Activated T-cell treated with anti-CD3 and anti-CD28 coated beads, Interleukin-2, amount 50 U/mL, for 24 hours (primary cell): Measurements from ENCODE around the gene A4GNT.
"Not testable (repeated sequence)": the region's sequence is repeated elsewhere in the genome, so short reads cannot be mapped to it uniquely, and the experiment has no call there.

ENCODE experiments used
- DNase-seq: peaks from one replicate; pipeline ENCODE4 v3.0.0-alpha.2; 2020
- H3K27ac Mint-ChIP-seq: 2 replicates; pipeline ENCODE4 v1.8.0; 2020; ENCODE audit warnings: mild to moderate bottlenecking, mixed read lengths
- H3K27me3 Mint-ChIP-seq: 2 replicates; pipeline ENCODE4 v1.8.0; 2020; ENCODE audit warnings: mixed read lengths
- H3K36me3 Mint-ChIP-seq: 2 replicates; pipeline ENCODE4 v1.8.0; 2020; ENCODE audit warnings: low read depth, mixed read lengths
- H3K4me1 Mint-ChIP-seq: 2 replicates; pipeline ENCODE4 v1.8.0; 2020; ENCODE audit warnings: low read depth, mixed read lengths
- H3K4me3 Mint-ChIP-seq: 2 replicates; pipeline ENCODE4 v1.8.0; 2020; ENCODE audit warnings: mild to moderate bottlenecking, moderate library complexity, mixed read lengths
- H3K9me3 Mint-ChIP-seq: 2 replicates; pipeline ENCODE4 v1.8.0; 2020; ENCODE audit warnings: mixed read lengths

A4GNT gene

DNA sequence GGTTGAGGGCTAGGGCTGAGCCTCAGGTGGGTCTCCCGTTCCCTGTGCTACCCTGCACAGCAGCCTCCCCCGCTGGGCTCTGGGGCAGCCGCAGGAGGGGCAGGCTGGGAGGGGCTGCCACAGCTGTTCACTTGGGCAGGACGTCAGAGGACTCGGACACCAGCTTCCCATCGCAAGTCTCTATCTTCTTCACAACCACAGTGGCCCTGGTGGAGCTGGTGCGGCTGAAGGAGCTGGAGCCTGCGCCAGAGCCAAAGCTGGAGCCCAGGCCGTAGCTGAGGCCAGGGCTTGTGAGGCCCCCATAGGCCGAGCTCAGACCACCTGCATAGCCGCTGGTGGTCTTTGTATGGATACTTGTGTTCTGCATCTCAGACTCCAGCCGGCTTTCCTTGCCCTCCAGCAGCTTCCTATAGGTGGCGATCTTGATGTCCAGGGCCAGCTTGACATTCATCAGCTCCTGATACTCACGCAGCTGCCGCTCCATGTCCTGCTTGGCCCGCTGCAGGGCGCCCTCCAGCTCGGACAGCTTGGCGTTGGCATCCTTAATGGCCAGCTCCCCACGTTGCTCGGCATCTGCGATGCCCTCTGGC is 30.7 kb downstream of the A4GNT start:
- H3K36me3 Mint-ChIP-seq, H3K27me3 Mint-ChIP-seq, H3K27ac Mint-ChIP-seq, H3K4me3 Mint-ChIP-seq, H3K9me3 Mint-ChIP-seq, DNase-seq, H3K4me1 Mint-ChIP-seq: not testable (repeated sequence)

DNA sequence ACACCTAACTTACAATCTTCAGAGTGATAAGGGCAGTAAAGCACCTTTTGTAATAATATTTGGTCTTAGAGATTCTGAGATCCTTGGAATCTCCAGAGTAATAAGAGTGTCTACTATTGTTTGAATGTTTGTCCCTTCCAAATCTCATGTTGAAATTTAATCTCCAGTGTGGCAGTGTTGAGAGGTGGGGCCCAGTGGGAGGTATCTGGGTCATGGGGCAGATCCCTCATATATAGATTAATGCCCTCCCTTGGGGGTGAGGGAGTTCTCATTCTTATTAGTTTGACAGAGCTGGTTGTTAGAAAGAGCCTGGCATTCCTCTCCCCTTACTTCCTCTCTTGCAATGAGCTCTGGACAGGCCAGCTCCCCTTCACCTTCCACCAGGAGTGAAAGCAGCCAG is 32.8 kb downstream of the A4GNT start:
- DNase-seq, result no peak

DNA sequence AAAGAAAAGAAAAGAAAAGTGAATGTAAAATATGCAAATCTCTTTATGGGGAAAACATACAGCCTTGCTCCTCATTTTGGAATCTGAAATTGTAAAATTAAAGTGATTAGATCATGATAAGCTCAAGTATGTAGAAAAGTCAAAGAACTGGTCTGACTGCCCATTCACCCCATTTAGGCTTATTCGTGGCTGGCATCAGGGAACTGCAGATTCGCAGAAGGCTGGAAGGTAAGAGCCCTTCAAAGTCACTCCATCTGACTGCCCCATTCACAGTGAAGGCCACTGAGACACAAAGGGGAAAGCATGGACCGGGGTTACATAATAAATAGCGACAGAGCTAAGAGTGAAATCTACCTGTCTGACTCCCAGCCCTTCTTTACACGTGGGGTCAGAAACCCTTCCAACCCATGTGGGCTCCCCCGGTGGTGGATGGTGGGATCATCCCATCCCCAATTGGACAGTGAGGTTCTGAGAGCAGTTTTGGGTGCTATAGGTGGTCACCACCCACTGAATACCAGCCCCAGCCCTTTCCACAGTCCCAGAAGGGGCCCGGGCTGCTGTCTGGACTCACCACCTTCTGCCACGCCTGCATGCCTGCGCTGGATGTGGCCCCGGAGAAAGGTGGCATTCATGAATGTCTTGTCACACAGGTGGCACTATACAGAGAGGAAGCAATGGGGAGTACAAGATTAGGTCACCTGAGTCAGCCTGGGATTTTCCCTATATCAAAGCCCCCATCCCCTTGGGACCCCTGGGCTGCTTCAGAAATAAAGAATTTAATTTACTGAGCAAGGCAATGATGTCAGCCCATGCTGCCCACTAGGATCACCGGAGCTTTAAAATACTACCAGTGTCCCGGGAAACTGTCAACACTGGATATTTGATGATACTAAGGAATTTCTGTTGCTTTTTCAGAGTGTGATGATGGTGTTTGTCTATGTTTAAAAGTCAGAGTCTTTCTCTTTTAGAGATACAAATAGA is 34.7 kb downstream of the A4GNT start:
- no peak overlapping the region for H3K4me3 Mint-ChIP-seq

More for the DNA sequence above, 32.8 kb downstream of the A4GNT start:
- Mint-ChIP-seq H3K4me1 (no peaks in the 10 kb centered on the region), H3K27me3 (peaks cover 14% of the 10 kb centered on the region), H3K36me3 (no peaks in the 10 kb centered on the region), H3K9me3 (no peaks in the 10 kb centered on the region), H3K4me3 (no peak overlapping the region), H3K27ac (no peak overlapping the region)

DNA sequence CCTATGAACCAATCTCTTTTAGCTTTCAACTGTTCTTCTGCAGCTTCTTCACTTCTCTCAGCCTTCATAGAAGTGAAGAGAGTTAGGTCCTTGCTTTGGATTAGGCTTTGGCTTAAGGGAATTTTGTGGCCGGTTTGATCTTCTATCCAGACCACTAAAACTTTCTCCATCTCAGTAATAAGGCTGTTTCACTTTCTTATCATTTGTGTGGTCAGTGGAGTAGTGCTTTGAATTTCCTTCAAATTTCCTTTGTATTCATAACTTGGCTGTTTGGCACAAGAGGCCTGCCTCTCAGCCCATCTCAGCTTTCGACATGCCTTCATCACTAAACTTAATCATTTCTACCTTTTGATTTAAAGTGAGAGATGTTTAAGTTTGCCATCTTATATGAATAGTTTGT is 38.5 kb downstream of the A4GNT start:
- peaks cover 15% of the 10 kb centered on the region for H3K27me3 Mint-ChIP-seq
- H3K4me3 Mint-ChIP-seq, result no peak overlapping the region
- no peak for DNase-seq
- H3K9me3 Mint-ChIP-seq, result no peaks in the 10 kb centered on the region
- no peaks in the 10 kb centered on the region for H3K36me3 Mint-ChIP-seq
- H3K27ac Mint-ChIP-seq, result no peak overlapping the region
- no peaks in the 10 kb centered on the region for H3K4me1 Mint-ChIP-seq

More for the DNA sequence above, 34.7 kb downstream of the A4GNT start:
- no peaks in the 10 kb centered on the region for H3K36me3 Mint-ChIP-seq
- H3K4me1 Mint-ChIP-seq, result no peaks in the 10 kb centered on the region
- H3K9me3 Mint-ChIP-seq, result no peaks in the 10 kb centered on the region
- DNase-seq, result no peak
- peaks cover 14% of the 10 kb centered on the region for H3K27me3 Mint-ChIP-seq
- H3K27ac Mint-ChIP-seq, result no peak overlapping the region

DNA sequence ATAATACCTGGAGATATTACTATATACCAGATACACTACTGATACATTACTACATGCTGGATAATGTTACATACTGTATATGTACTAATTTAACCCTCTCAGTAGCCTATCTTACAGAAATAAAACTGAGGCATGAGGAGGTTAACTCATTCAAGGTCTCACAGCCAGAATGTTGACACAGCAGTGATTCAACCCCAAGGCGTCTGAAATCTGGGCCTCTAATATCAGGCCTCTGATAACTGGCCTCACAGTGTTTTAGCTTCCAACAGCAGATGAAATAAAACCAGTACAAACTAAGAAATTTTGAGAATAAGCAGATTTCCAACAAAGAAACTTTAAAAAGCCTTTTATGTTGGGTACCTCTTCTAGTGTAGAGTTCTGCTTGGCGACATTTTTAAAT is 40.2 kb downstream of the A4GNT start:
- H3K4me1 Mint-ChIP-seq, result no peaks in the 10 kb centered on the region
- no peaks in the 10 kb centered on the region for H3K36me3 Mint-ChIP-seq
- DNase-seq, result no peak
- no peaks in the 10 kb centered on the region for H3K9me3 Mint-ChIP-seq
- H3K27ac Mint-ChIP-seq, result no peak overlapping the region
- H3K27me3 Mint-ChIP-seq, result peaks cover 16% of the 10 kb centered on the region
- H3K4me3 Mint-ChIP-seq, result no peak overlapping the region

DNA sequence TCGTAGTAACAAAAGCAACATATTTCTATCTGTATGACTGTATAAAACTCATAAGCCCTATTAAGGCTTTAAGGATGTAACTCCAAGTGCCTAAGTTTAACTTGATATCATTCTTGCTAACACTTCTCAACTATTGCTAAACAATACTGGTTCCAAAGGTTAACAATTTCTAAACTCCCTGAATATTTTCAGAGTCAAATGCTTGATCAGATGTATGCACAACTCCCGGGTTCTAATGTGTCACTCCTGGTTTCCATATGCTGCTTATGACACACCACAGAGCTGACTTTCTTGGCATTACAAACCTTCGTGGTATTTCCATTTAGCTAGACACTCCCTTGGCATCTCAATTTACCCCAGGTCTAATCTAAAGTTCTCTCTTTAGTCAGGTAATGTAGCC is 43.1 kb downstream of the A4GNT start:
- Mint-ChIP-seq H3K27me3 (peaks cover 16% of the 10 kb centered on the region), H3K4me1 (no peaks in the 10 kb centered on the region), H3K4me3 (no peak overlapping the region), H3K27ac (no peak overlapping the region), H3K9me3 (no peaks in the 10 kb centered on the region), H3K36me3 (no peaks in the 10 kb centered on the region)
- DNase-seq, result no peak

DNA sequence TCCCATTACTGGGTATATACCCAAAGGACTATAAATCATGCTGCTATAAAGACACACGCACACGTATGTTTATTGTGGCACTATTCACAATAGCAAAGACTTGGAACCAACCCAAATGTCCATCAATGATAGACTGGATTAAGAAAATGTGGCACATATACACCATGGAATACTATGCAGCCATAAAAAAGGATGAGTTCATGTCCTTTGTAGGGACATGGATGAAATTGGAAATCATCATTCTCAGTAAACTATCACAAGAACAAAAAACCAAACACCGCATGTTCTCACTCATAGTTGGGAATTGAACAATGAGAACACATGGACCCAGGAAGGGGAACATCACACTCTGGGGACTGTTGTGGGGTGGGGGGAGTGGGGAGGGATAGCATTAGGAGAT is 46.4 kb downstream of the A4GNT start:
- not testable (repeated sequence) for DNase-seq, H3K4me3 Mint-ChIP-seq, H3K36me3 Mint-ChIP-seq, H3K27ac Mint-ChIP-seq, H3K9me3 Mint-ChIP-seq
- Mint-ChIP-seq H3K4me1 (peaks cover 20% of the 10 kb centered on the region), H3K27me3 (peaks cover 27% of the 10 kb centered on the region)

DNA sequence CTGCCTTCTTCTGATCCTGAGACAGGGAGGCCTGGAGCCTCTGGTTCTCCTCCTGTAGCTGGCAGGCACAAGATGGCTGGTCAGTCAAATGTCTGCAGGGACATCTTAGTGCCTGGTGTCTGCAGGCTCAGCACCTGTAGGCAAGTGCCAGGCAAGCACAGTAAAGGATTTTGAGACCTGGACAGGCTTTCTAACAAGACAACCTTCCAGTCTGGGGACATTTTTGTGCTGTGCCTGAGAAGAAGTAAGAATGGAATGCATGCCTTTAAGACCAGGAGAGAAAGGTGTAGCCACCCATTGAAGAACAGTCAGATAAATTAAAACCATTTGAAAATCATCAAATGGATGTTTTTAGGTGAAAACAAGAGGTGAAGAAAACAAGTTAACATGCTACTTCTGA is 48.0 kb downstream of the A4GNT start:
- Mint-ChIP-seq H3K27ac (no peak overlapping the region), H3K4me3 (no peak overlapping the region), H3K36me3 (no peaks in the 10 kb centered on the region), H3K27me3 (peaks cover 34% of the 10 kb centered on the region), H3K9me3 (no peaks in the 10 kb centered on the region), H3K4me1 (peaks cover 20% of the 10 kb centered on the region)
- DNase-seq, result no peak

DNA sequence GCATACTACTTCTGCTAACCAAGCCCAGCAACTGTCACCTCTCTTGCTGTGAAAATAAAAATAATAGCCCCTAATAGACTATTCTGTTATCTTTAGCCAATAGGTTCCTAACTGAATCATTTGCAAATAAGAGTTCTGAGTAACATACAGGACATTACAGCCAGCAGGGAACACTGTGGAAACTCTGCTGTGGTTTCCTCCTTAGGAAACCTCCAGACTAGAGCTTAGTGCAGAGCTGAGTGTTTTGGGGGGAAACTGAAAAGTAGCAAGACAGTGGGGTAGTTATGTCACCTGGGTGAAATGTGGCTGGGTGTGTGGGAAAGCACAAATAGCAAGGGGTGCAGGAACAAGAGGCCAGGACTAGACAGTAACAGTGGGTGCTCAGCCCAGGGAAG is 49.2 kb downstream of the A4GNT start:
- Mint-ChIP-seq H3K36me3 (no peaks in the 10 kb centered on the region), H3K9me3 (no peaks in the 10 kb centered on the region), H3K4me3 (no peak overlapping the region), H3K27me3 (peaks cover 27% of the 10 kb centered on the region), H3K27ac (peak overlapping the region; percentile 64), H3K4me1 (peaks cover 28% of the 10 kb centered on the region)
- DNase-seq, result no peak

DNA sequence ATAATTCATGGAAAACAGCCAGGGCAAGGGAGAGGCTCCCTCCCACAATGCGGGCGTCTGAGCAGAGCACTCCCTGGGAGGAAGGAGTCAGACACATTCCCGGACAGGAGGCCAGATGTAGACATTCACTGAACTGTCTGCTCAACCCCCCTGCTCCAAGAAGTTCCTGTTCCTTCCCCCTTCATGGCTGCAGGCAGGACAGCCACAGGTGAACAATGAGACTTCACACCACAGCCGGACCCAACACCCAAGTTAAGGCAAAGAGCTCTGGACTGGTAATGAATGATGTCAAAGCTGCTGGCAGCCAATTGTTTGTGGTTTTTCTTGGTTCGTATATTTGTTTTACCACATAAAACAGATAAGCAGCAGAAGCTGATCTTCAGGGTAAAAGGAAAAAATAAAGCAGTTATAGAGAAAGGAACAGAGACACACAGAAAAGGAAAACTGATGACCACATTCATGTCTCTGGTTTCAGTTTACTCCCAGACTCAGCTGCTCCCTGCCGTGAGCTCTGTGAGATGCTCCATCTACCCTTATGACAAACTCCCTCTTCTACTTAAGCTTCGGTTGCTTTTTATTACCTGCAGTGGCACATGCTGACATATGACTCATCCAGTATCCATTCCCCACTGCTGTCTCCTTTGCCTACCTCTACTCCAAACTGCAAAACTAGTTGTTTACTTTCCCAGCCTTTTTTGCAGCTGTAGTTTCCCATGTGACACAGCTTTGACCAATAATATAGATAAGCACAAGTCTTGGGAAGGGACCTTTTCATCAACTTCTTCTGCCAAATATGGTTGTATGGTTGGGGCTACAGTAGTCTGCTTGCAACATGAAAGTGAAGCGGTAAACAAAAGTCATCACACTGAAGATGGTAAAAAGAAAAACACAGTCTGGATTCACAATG is 49.9 kb downstream of the A4GNT start:
- Mint-ChIP-seq H3K4me1 (peaks cover 28% of the 10 kb centered on the region), H3K27ac (peak overlapping the region; percentile 64), H3K4me3 (no peak overlapping the region), H3K27me3 (peaks cover 27% of the 10 kb centered on the region), H3K36me3 (no peaks in the 10 kb centered on the region), H3K9me3 (no peaks in the 10 kb centered on the region)
- DNase-seq, result no peak

DNA sequence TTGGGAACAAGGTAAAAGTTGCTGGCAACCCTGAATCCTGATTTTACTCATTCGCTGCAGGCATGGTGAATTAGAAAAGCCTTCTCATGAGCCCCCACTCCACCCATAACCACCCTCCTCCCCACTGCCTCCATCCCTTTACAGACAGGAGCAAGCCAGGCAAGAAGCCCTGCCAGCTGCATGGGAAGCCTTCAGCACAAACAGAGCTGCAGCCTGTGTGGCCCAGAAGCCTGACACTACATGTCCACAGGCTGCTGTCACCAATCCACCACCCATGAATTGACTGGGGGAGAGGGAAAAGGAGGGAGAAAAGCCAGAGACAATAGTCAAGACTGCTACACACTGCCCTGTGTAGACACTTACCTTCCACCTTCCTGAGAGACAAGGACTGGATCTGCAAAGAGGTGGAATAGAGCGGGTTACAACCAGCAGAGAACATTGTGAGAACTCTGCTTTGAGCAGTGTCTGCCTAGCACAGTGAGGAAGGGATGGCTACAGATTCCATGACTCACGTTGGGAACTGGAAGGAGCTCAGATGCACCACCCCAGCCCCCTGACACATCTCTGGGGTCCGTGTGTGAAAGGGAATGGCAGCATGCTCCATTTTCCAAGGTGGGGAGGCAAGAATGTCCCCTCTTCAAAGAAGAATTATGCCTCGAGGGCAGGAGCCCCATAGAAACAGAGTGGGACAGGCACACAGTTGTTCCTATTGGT is 50.7 kb downstream of the A4GNT start:
- Mint-ChIP-seq H3K36me3 (no peaks in the 10 kb centered on the region), H3K4me1 (peaks cover 28% of the 10 kb centered on the region), H3K4me3 (no peak overlapping the region), H3K27me3 (peaks cover 25% of the 10 kb centered on the region), H3K27ac (no peak overlapping the region), H3K9me3 (no peaks in the 10 kb centered on the region)
- DNase-seq, result no peak

DNA sequence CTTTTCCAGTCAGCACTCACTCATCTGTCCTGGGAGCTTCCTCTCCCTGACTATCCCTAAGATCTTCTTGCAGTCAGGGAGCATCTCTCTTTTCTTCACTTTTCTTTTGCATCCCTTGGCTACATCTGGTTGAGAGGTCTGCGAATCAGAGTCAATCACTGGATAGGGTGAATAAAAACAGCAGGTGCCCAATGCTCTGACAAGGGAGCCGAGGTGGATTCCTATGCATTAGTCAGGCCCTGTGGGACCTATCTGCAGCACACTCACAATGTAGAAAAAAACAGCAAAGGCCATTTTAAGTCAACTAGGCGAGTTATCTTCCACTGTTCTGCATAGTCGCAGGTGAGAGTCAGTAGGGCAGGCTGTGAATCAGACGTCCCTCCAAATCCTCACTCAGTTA is 52.3 kb downstream of the A4GNT start:
- H3K27me3 Mint-ChIP-seq, result peaks cover 39% of the 10 kb centered on the region
- DNase-seq, result no peak
- H3K4me3 Mint-ChIP-seq, result no peak overlapping the region
- H3K9me3 Mint-ChIP-seq, result no peaks in the 10 kb centered on the region
- H3K27ac Mint-ChIP-seq, result no peak overlapping the region
- no peaks in the 10 kb centered on the region for H3K36me3 Mint-ChIP-seq
- H3K4me1 Mint-ChIP-seq, result peaks cover 28% of the 10 kb centered on the region

DNA sequence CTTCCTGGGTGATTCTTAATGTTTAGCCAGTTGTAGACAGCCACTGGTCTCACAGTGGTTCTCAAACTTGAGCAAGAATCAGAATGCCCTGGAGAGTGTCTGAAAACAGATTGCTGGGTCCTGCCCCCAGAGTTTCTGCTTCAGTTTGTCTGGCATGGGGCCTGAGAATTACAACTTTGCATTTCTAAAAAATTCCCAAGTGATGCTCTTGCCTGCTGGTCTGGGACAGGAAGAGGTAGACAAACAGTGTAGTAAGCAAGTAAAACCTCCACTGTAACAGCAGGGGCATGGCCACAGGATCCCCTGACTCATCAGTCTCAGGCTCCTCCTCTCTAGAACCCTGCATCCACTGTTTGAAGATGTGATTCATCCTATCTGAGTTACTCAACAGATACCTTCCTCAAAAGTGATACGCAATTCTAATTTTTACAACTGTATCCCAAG is 53.3 kb downstream of the A4GNT start:
- H3K9me3 Mint-ChIP-seq, result no peaks in the 10 kb centered on the region

DNA sequence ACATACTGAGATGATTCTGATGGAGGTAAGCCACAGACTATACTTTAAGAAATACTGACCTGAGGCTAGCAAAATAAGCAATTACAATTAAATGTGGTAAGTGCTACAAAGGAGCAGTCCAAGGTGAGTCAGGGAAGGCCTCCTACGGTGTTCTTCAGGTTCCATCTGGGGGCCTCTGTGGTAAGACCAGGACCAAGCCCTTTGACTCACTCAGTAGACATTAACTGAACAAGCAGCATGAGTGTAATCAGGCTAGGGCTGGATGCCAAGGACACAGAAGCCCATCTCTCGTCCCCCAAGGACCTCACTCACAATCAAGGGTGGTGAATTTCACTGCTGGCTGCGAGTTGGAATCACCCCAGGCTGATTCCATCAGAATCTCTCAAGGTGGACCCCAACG is 54.1 kb downstream of the A4GNT start:
- Mint-ChIP-seq H3K27ac (no peak overlapping the region), H3K36me3 (no peaks in the 10 kb centered on the region), H3K27me3 (peaks cover 38% of the 10 kb centered on the region), H3K9me3 (no peaks in the 10 kb centered on the region), H3K4me1 (peaks cover 25% of the 10 kb centered on the region), H3K4me3 (no peak overlapping the region)
- no peak for DNase-seq

More for the DNA sequence above, 53.3 kb downstream of the A4GNT start:
- Mint-ChIP-seq H3K4me3 (no peak overlapping the region), H3K36me3 (no peaks in the 10 kb centered on the region), H3K4me1 (peaks cover 28% of the 10 kb centered on the region), H3K27me3 (peaks cover 39% of the 10 kb centered on the region), H3K27ac (no peak overlapping the region)
- DNase-seq, result no peak
